ENCODE measurements around the gene ALPG.

GRCh38 chr2:232459419-232460035, 52.9 kb downstream of the ALPG start:
- TF ChIP-seq CTCF (conservative IDR thresholded peaks at IDR 0.05; ENCODE audit: low read depth, low read length) = no peak
- TF ChIP-seq MAFK (IDR thresholded peaks at IDR 0.05; ENCODE audit: low read depth, low read length) = no peak
- TF ChIP-seq MXI1 (IDR thresholded peaks at IDR 0.05; ENCODE audit: borderline replicate concordance, low read depth, low read length) = no peak
